Thyroid gland (tissue), 4 donors: ENCODE results near the gene CUL1. TPM values are rescaled to one million over a fixed set of nuclear protein-coding genes. Genes with fewer than 3 reads are reported as not detected.

Source experiments
- DNase-seq, 2 donors: peaks; one replicate each; pipeline ENCODE4 v3.0.0-alpha.2; 2019
- H3K27ac ChIP-seq, 3 donors: fragments of 200-600 bp; sonication (generic); 1 replicate in 2 of 3; 2 replicates in 1 of 3; pipeline ENCODE4 v1.5.1; 2016 to 2019; ENCODE audit warnings: mild to moderate bottlenecking in 1 of 3, moderate library complexity in 1 of 3
- H3K27me3 ChIP-seq: fragments of 200-600 bp; sonication (generic); one replicate; pipeline ENCODE4 v1.5.1; 2019
- H3K36me3 ChIP-seq, 2 donors: fragments of 200-600 bp; sonication (generic); one replicate each; pipeline ENCODE4 v1.5.1; 2016 to 2019
- H3K4me1 ChIP-seq, 2 donors: fragments of 200-600 bp; sonication (generic); one replicate each; pipeline ENCODE4 v1.5.1; 2017 to 2019
- H3K4me3 ChIP-seq, 3 donors: fragments of 200-600 bp; sonication (generic); replicated peaks in 1 of 3; 1 replicate in 2 of 3; 2 replicates in 1 of 3; pipeline ENCODE4 v1.5.1; 2016; ENCODE audit warnings: mild to moderate bottlenecking in 1 of 3
- H3K9me3 ChIP-seq: fragments of 200-600 bp; sonication (generic); one replicate; pipeline ENCODE4 v1.5.1; 2017
- CTCF ChIP-seq, 6 experiments: fragments of 200-600 bp in 3 of 6; fragments of 450-650 bp in 3 of 6; sonication (generic) in 3 of 6; IDR thresholded peaks; one replicate each; pipeline ENCODE4 v1.5.1; 2016 to 2019; ENCODE audit warnings: antibody characterized with exemption in 6 of 6, mild to moderate bottlenecking in 2 of 6, inconsistent platforms in 1 of 6, moderate library complexity in 1 of 6
- POLR2A ChIP-seq, 2 donors: fragments of 450-650 bp; IDR thresholded peaks; one replicate each; pipeline ENCODE4 v1.6.1; 2017; ENCODE audit warnings: antibody characterized with exemption in 2 of 2, mild to moderate bottlenecking in 2 of 2, moderate library complexity in 1 of 2
- WGBS, 2 donors: methylation state at CpG; one replicate each; pipeline ENCODE4 v1.1.5; 2017; 5-methylcytosine and 5-hydroxymethylcytosine counted together
- intact Hi-C: fragments of 100-400 bp; cut with DNase I; formaldehyde crosslinking; loops from one replicate; pipeline ENCODE4 v1.15.1; 2023
- total RNA-seq, 4 donors: library from RNA; depleted of rRNA; stranded (reverse); fragments of >200 nt; gene quantifications; one replicate each; pipeline ENCODE4 v1.2.3, GENCODE V29; 2016

The CUL1 gene
- total RNA-seq, 4 donors from 2014 or later: 51.3 to 53.4 (median 52.9) TPM

GRCh38 chr7:148782757-148783456 lies 84.2 kb downstream of the CUL1 start:
- TF ChIP-seq POLR2A (IDR thresholded peaks at IDR 0.05) (no peak), CTCF (IDR thresholded peaks at IDR 0.05) (no peak)
- H3K36me3 ChIP-seq: peaks cover 33 to 37% of the 10 kb centered on the region in 2 donors
- no peak overlapping the region for H3K4me3 ChIP-seq
- DNase-seq: no peak
- WGBS, 2 donors: 90 to 91% methylated on average over 40 to 44 of the region's 44 CpGs
- no peaks in the 10 kb centered on the region for H3K27me3 ChIP-seq
- H3K27ac ChIP-seq: no peak overlapping the region
- no peaks in the 10 kb centered on the region for H3K4me1 ChIP-seq
- H3K9me3 ChIP-seq: no peaks in the 10 kb centered on the region
- intact Hi-C loops: no loop called here

- no peak for DNase-seq
- H3K4me1 ChIP-seq: no peaks in the 10 kb centered on the region
- no peak overlapping the region for H3K4me3 ChIP-seq
- H3K36me3 ChIP-seq: peaks cover 44 to 48% of the 10 kb centered on the region in 2 donors
- TF ChIP-seq CTCF (IDR thresholded peaks at IDR 0.05) (no peak), POLR2A (IDR thresholded peaks at IDR 0.05) (no peak)
- H3K27ac ChIP-seq: no peak overlapping the region
- no peaks in the 10 kb centered on the region for H3K27me3 ChIP-seq
- H3K9me3 ChIP-seq: no peaks in the 10 kb centered on the region
- WGBS, 2 donors: 92 to 96% methylated on average over 15 of the region's 15 CpGs
- intact Hi-C loops: no loop called here
Measured at GRCh38 chr7:148783801-148784527, 85.3 kb downstream of the CUL1 start.

GRCh38 chr7:148787571-148788295 lies 89.0 kb downstream of the CUL1 start:
- TF ChIP-seq POLR2A (IDR thresholded peaks at IDR 0.05) (no peak), CTCF (IDR thresholded peaks at IDR 0.05) (no peak)
- no peaks in the 10 kb centered on the region for H3K4me1 ChIP-seq
- no peak for DNase-seq

DNA sequence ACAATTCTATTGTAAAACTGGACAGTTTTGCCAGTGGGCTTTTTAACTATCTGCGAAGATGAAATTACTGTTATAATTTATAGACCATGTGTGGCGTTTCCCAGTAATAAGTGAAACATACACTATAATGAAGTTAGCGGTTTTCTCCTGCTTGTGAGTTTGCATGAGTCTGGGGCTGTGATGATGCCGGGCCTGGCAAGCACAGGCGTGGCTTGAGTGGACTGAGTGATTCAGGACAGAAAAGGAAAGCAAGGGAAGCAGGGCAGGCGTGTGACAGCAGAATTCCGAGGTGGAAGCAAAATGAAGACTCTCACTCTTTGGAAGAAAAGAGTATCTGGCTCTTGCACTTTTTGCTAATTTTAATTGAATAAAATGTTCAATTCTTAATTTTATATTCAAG lies 90.5 kb downstream of the CUL1 start:
- DNase-seq: no peak
- intact Hi-C loops: no loop called here
- Histone ChIP-seq H3K4me1 (no peaks in the 10 kb centered on the region), H3K36me3 (peaks cover 75 to 79% of the 10 kb centered on the region in 2 donors), H3K27ac (no peak overlapping the region), H3K9me3 (no peaks in the 10 kb centered on the region), H3K27me3 (no peaks in the 10 kb centered on the region), H3K4me3 (no peak overlapping the region)
- no peak for TF ChIP-seq POLR2A (IDR thresholded peaks at IDR 0.05)
- TF ChIP-seq CTCF (IDR thresholded peaks at IDR 0.05): no peak
- WGBS, 2 donors: 94 to 98% methylated on average over 7 of the region's 7 CpGs

More at GRCh38 chr7:148787571-148788295, 89.0 kb downstream of the CUL1 start:
- intact Hi-C loops: no loop called here
- Histone ChIP-seq H3K27me3 (no peaks in the 10 kb centered on the region), H3K27ac (no peak overlapping the region), H3K36me3 (peaks cover 72 to 74% of the 10 kb centered on the region in 2 donors), H3K4me3 (no peak overlapping the region), H3K9me3 (no peaks in the 10 kb centered on the region)
- 83 to 90% methylated on average over 14 of the region's 14 CpGs for WGBS, 2 donors
